H1 (cell line): ENCODE data around the gene BTNL3. TPM values are rescaled to one million over a fixed set of nuclear protein-coding genes. Genes with fewer than 3 reads are reported as not detected.

ENCODE experiments used
- CTCF ChIA-PET: fragments of 300-600 bp; sonication (Branson Sonifier 250); formaldehyde crosslinking; loops from one replicate; lab custom pipeline; 2021; ENCODE audit not compliant: partially characterized antibody; lab: Charles Lee
- POLR2A ChIA-PET: fragments of 300-600 bp; sonication (Branson Sonifier 250); formaldehyde crosslinking; loops from one replicate; lab custom pipeline; 2021; ENCODE audit warnings: inconsistent platforms; ENCODE audit not compliant: partially characterized antibody; lab: Charles Lee
- DNase-seq, 2 experiments: peaks; one replicate each; pipeline versions ENCODE4 v3.0.0 to v3.0.0-alpha.2; 2010 to 2022; ENCODE audit warnings: low spot score in 2 of 2, low read depth in 1 of 2, mixed read lengths in 1 of 2
- FAIRE-seq: peaks from 2 replicates; lab custom pipeline; 2011; peaks lifted over from hg19 to GRCh38; lab: Jason Lieb, UNC
- H2AFZ ChIP-seq: 2 replicates; pipeline ENCODE4 v1.8.1; 2012; ENCODE audit warnings: low read length, inconsistent platforms
- H2AK5ac ChIP-seq: 2 replicates; pipeline ENCODE4 v1.6.1; 2013; ENCODE audit warnings: low read depth, low read length
- H2BK120ac ChIP-seq: replicated peaks from 2 replicates; pipeline ENCODE3; 2013; ENCODE audit warnings: low read depth, low read length, inconsistent platforms
- H2BK12ac ChIP-seq: 2 replicates; pipeline ENCODE4 v1.6.1; 2013; ENCODE audit warnings: low read depth, low read length
- H2BK15ac ChIP-seq: 2 replicates; pipeline ENCODE4 v1.6.1; 2013; ENCODE audit warnings: low read length
- H2BK20ac ChIP-seq: 2 replicates; pipeline ENCODE4 v1.6.1; 2013; ENCODE audit warnings: low read length
- H2BK5ac ChIP-seq: 2 replicates; pipeline ENCODE4 v1.6.1; 2013; ENCODE audit warnings: low read depth, low read length
- H3K14ac ChIP-seq: 2 replicates; pipeline ENCODE4 v1.6.1; 2013; ENCODE audit warnings: inconsistent platforms; ENCODE audit not compliant: insufficient read length
- H3K18ac ChIP-seq: 2 replicates; pipeline ENCODE4 v1.6.1; 2013; ENCODE audit warnings: low read length; ENCODE audit errors: extremely low read depth
- H3K23ac ChIP-seq: 2 replicates; pipeline ENCODE4 v1.6.1; 2013; ENCODE audit warnings: inconsistent platforms; ENCODE audit not compliant: insufficient read length
- H3K23me2 ChIP-seq: 2 replicates; pipeline ENCODE4 v1.6.1; 2013; ENCODE audit warnings: low read depth, low read length
- H3K27ac ChIP-seq: 2 replicates; pipeline ENCODE4 v1.6.1; 2011; ENCODE audit warnings: low read depth, low read length, inconsistent platforms
- H3K27me3 ChIP-seq, 4 experiments: replicated peaks in 1 of 4; 1 replicate in 1 of 4; 2 replicates in 3 of 4; pipeline versions ENCODE4 v1.6.1 to v1.8.1; 2011 to 2013; ENCODE audit warnings: low read length in 3 of 4, mild to moderate bottlenecking in 3 of 4, inconsistent platforms in 2 of 4, mixed read lengths in 2 of 4, moderate library complexity in 1 of 4; ENCODE audit not compliant: control insufficient read depth in 3 of 4, insufficient read depth in 3 of 4; ENCODE audit errors: extremely low read depth in 1 of 4
- H3K36me3 ChIP-seq, 4 experiments: 2 replicates each; pipeline versions ENCODE4 v1.6.1 to v1.8.1; 2011 to 2013; ENCODE audit warnings: mild to moderate bottlenecking in 4 of 4, low read length in 3 of 4, moderate library complexity in 2 of 4, control low read depth in 1 of 4, inconsistent platforms in 1 of 4; ENCODE audit not compliant: insufficient read depth in 4 of 4, control insufficient read depth in 2 of 4
- H3K4ac ChIP-seq: replicated peaks from 2 replicates; pipeline ENCODE3; 2013; ENCODE audit warnings: low read length, low read depth, mixed read lengths, inconsistent platforms; ENCODE audit not compliant: insufficient read length
- H3K4me1 ChIP-seq, 4 experiments: replicated peaks in 1 of 4; 1 replicate in 1 of 4; 2 replicates in 3 of 4; pipeline versions ENCODE4 v1.6.1 to v1.8.1; 2011 to 2013; ENCODE audit warnings: low read length in 3 of 4, inconsistent platforms in 2 of 4, mixed read lengths in 1 of 4; ENCODE audit not compliant: insufficient read depth in 4 of 4, control insufficient read depth in 3 of 4
- H3K4me2 ChIP-seq, 2 experiments: 2 replicates each; pipeline versions ENCODE4 v1.6.1 to v1.8.1; 2011 to 2013; ENCODE audit warnings: low read depth in 2 of 2, low read length in 2 of 2, control low read depth in 1 of 2, inconsistent platforms in 1 of 2, mild to moderate bottlenecking in 1 of 2; ENCODE audit not compliant: insufficient read depth in 1 of 2
- H3K4me3 ChIP-seq, 4 experiments: fragments of 200-600, 300-600 bp in 1 of 4; sonication (generic), shearing (Covaris generic), sonication (Bioruptor Twin) in 1 of 4; 2 replicates each; pipeline versions ENCODE4 v1.5.1 to v1.8.1; 2011 to 2016; ENCODE audit warnings: low read length in 4 of 4, low read depth in 3 of 4, control low read depth in 2 of 4, inconsistent platforms in 2 of 4, mild to moderate bottlenecking in 2 of 4, mixed read lengths in 1 of 4, moderate library complexity in 1 of 4; ENCODE audit not compliant: insufficient read depth in 2 of 4; ENCODE audit errors: extremely low read depth in 1 of 4
- H3K56ac ChIP-seq: replicated peaks from 2 replicates; pipeline ENCODE3; 2013; ENCODE audit warnings: low read depth, mild to moderate bottlenecking, mixed read lengths, low read length, inconsistent platforms; ENCODE audit not compliant: insufficient read length
- H3K79me1 ChIP-seq: 2 replicates; pipeline ENCODE4 v1.6.1; 2013; ENCODE audit warnings: low read depth, low read length, control low read depth
- H3K79me2 ChIP-seq, 2 experiments: 2 replicates each; pipeline versions ENCODE4 v1.6.1 to v1.8.1; 2012 to 2013; ENCODE audit warnings: low read length in 2 of 2, mild to moderate bottlenecking in 2 of 2, inconsistent platforms in 1 of 2; ENCODE audit not compliant: insufficient read depth in 2 of 2, control insufficient read depth in 1 of 2
- H3K9ac ChIP-seq, 4 experiments: replicated peaks in 1 of 4; 1 replicate in 1 of 4; 2 replicates in 3 of 4; pipeline versions ENCODE4 v1.6.1 to v1.8.1; 2011 to 2013; ENCODE audit warnings: low read depth in 3 of 4, low read length in 3 of 4, control low read depth in 2 of 4, mild to moderate bottlenecking in 2 of 4, moderate library complexity in 2 of 4, inconsistent platforms in 1 of 4; ENCODE audit errors: extremely low read depth in 1 of 4
- H3K9me3 ChIP-seq, 2 experiments: 2 replicates each; pipeline versions ENCODE4 v1.6.1 to v1.8.1; 2012 to 2013; ENCODE audit warnings: mild to moderate bottlenecking in 2 of 2, moderate library complexity in 2 of 2, control low read depth in 1 of 2, inconsistent platforms in 1 of 2, low read depth in 1 of 2, low read length in 1 of 2, mixed read lengths in 1 of 2; ENCODE audit not compliant: insufficient read depth in 2 of 2
- H4K20me1 ChIP-seq, 2 experiments: replicated peaks in 1 of 2; 2 replicates each; pipeline versions ENCODE3 to v1.8.1; 2011 to 2013; ENCODE audit warnings: inconsistent platforms in 2 of 2, low read length in 2 of 2, mild to moderate bottlenecking in 1 of 2; ENCODE audit not compliant: insufficient read depth in 2 of 2, control insufficient read depth in 1 of 2
- H4K5ac ChIP-seq: 2 replicates; pipeline ENCODE4 v1.6.1; 2013; ENCODE audit warnings: low read length, low read depth, mixed read lengths, inconsistent platforms; ENCODE audit not compliant: insufficient read length
- H4K8ac ChIP-seq: 2 replicates; pipeline ENCODE4 v1.8.0; 2013; ENCODE audit warnings: mild to moderate bottlenecking, moderate library complexity, low read length, inconsistent platforms; ENCODE audit not compliant: insufficient read depth; ENCODE audit errors: extremely low read depth
- H4K91ac ChIP-seq: replicated peaks from 2 replicates; pipeline ENCODE3; 2013; ENCODE audit warnings: low read length, mixed read lengths, inconsistent platforms; ENCODE audit not compliant: insufficient read length
- CTBP2 ChIP-seq: IDR thresholded peaks from 2 replicates; pipeline ENCODE4 v1.7.0; 2011; ENCODE audit warnings: borderline replicate concordance, mild to moderate bottlenecking, moderate library complexity, mixed read lengths, low read length; ENCODE audit not compliant: insufficient read depth, insufficient read length
- FOSL1 ChIP-seq: IDR thresholded peaks from 2 replicates; pipeline ENCODE4 v1.6.1; 2011; ENCODE audit warnings: mild to moderate bottlenecking, low read depth, low read length, moderate library complexity; ENCODE audit not compliant: insufficient read depth
- MAX ChIP-seq: IDR thresholded peaks from 2 replicates; pipeline ENCODE4 v1.6.1; 2012; ENCODE audit warnings: inconsistent platforms
- PHF8 ChIP-seq: fragments of 200-600 bp; sonication (generic); conservative IDR thresholded peaks from 2 replicates; pipeline ENCODE4 v1.7.1; 2012; ENCODE audit warnings: low read depth, mild to moderate bottlenecking, inconsistent platforms, low read length, moderate library complexity
- SIX5 ChIP-seq: IDR thresholded peaks from 2 replicates; pipeline ENCODE4 v1.6.1; 2011; ENCODE audit warnings: mild to moderate bottlenecking, low read depth, low read length
- SP1 ChIP-seq: IDR thresholded peaks from 2 replicates; pipeline ENCODE4 v1.6.1; 2011; ENCODE audit warnings: low read depth, low read length
- TEAD4 ChIP-seq: IDR thresholded peaks from 2 replicates; pipeline ENCODE4 v1.6.1; 2012; ENCODE audit warnings: low read depth, low read length, inconsistent platforms, mixed read lengths
- WGBS, 2 experiments: shearing (Covaris generic) in 1 of 2; methylation state at CpG; one replicate each; pipeline versions ENCODE4 v1.1.6 to v1.1.7; 2013 to 2015; ENCODE audit warnings: low lambda C conversion rate in 2 of 2, mixed read lengths in 2 of 2, inconsistent platforms in 1 of 2, low coverage in 1 of 2, missing lambda C conversion rate in 1 of 2; ENCODE audit not compliant: insufficient replicate concordance in 2 of 2, insufficient coverage in 1 of 2, insufficient read length in 1 of 2; ENCODE audit errors: extremely low coverage in 1 of 2, missing lambda C conversion rate in 1 of 2; 5-methylcytosine and 5-hydroxymethylcytosine counted together
- polyA plus RNA-seq, 7 experiments: library from polyadenylated mRNA; depleted of rRNA in 3 of 7; stranded (reverse) in 5 of 7; unstranded in 2 of 7; fragments of >200 nt in 5 of 7; fragments of 200-250 nt in 2 of 7; gene quantifications; 1 replicate in 5 of 7; 2 replicates in 1 of 7; 4 replicates in 1 of 7; pipeline versions ENCODE4 v1.2.1 to v1.2.3, GENCODE V29; 2011 to 2013; ENCODE audit warnings: missing spikeins in 2 of 7, mixed read lengths in 2 of 7
- total RNA-seq: library from RNA; stranded (reverse); fragmentation: NEBNext Ultra II Directional; extraction: Animal tissue kit (Norgen Biotek cat#: 25700); gene quantifications from 2 replicates; pipeline ENCODE4 v1.2.1, GENCODE V29; 2021

Gene BTNL3
- total and polyA plus RNA-seq, 2 of the 8 experiments (the other 6 are each of a cell fraction or from before 2014, with no cell fraction given) = not detected

GRCh38 chr5:181028032-181028819 lies 39.6 kb downstream of the BTNL3 start:
- Histone ChIP-seq H3K56ac (no peak overlapping the region), H2BK120ac (no peak overlapping the region), H4K91ac (peak overlapping the region; percentile 72), H3K4me2 (peak overlapping the region; percentile 54 to 75), H4K5ac (no peak overlapping the region), H2BK5ac (no peak overlapping the region; the same call in 1 of the 2 replicates), H4K8ac (no peak overlapping the region; the same call in 1 of the 2 replicates), H3K23me2 (peaks cover 2% of the 10 kb centered on the region; the same call in 1 of the 2 replicates), H2AFZ (peak overlapping the region; percentile 61; the same call in 1 of the 2 replicates), H3K9me3 (peaks cover 3 to 4% of the 10 kb centered on the region in 2 experiments; a peak in 1 of 4 replicates), H3K79me1 (no peaks in the 10 kb centered on the region), H2BK15ac (peak overlapping the region; percentile 83; the same call in 1 of the 2 replicates), H3K27ac (no peak overlapping the region), H3K23ac (no peak overlapping the region), H2BK12ac (peak overlapping the region; percentile 55; the same call in 1 of the 2 replicates), H3K9ac (0 out of 7 replicates have a peak overlapping the region, but pooled peaks of 1 of the 4 experiments have one; percentile 7), H3K36me3 (no peaks in the 10 kb centered on the region), H4K20me1 (no peaks in the 10 kb centered on the region), H3K27me3 (peaks cover 0 to 3% (median 0%) of the 10 kb centered on the region in 4 experiments; a peak in 1 of 7 replicates), H3K4ac (no peak overlapping the region), H3K4me1 (peaks cover 0 to 4% (median 2%) of the 10 kb centered on the region in 4 experiments; a peak in 4 of 7 replicates), H3K4me3 (peak overlapping the region; percentile 20 to 49 (median 34); a peak in 7 of 8 replicates), H3K14ac (no peak overlapping the region), H2AK5ac (no peak overlapping the region), H2BK20ac (no peak overlapping the region), H3K18ac (no peak overlapping the region; the same call in 1 of the 2 replicates), H3K79me2 (no peaks in the 10 kb centered on the region)
- DNase-seq (peak; percentile 49 to 59), FAIRE-seq (peak; percentile 63)
- POLR2A ChIA-PET = interaction anchor here (0.7 to 2.7 kb wide), 3 partner anchors 9 to 22 kb away, joined by 3 to 11 read pairs (median 4); partner anchors contain the start of gene BTNL9
- WGBS, 2 experiments = 43% methylated on average over 26 of the region's 26 CpGs; no CpG with 5 or more reads in 1 of the 2 experiments
- CTCF ChIA-PET = interaction anchor here (0.6 to 1.3 kb wide), 3 partner anchors 10 to 159 kb away, joined by 3 read pairs; no protein-coding TSS in a partner anchor
- TF ChIP-seq MAX (peak; percentile 70), CTBP2 (no peak), SIX5 (no peak), PHF8 (0 out of 2 replicates have a peak, but pooled peaks have one; percentile 36), SP1 (peak; percentile 75), TEAD4 (no peak), FOSL1 (no peak)
